Skeletal muscle satellite cell (primary cell): ENCODE data around the gene FYTTD1.

Experiments
- H3K27me3 ChIP-seq: 2 replicates; pipeline ENCODE4 v1.7.0; 2013; ENCODE audit warnings: low read length; ENCODE audit not compliant: control insufficient read depth, insufficient read depth
- H3K36me3 ChIP-seq: 2 replicates; pipeline ENCODE4 v1.7.0; 2013; ENCODE audit warnings: mild to moderate bottlenecking, control low read depth, low read length; ENCODE audit not compliant: insufficient read depth
- H3K4me1 ChIP-seq: 2 replicates; pipeline ENCODE4 v1.7.0; 2013; ENCODE audit warnings: low read length; ENCODE audit not compliant: control insufficient read depth, insufficient read depth
- H3K4me2 ChIP-seq: 2 replicates; pipeline ENCODE4 v1.7.0; 2013; ENCODE audit warnings: mild to moderate bottlenecking, low read length
- H3K4me3 ChIP-seq: 2 replicates; pipeline ENCODE4 v1.7.0; 2013; ENCODE audit warnings: low read length
- H3K9ac ChIP-seq: 2 replicates; pipeline ENCODE4 v1.7.0; 2013; ENCODE audit warnings: mild to moderate bottlenecking, low read depth, low read length, moderate library complexity
- H3K9me3 ChIP-seq: replicated peaks from 2 replicates; pipeline ENCODE4 v1.7.0; 2013; ENCODE audit warnings: mild to moderate bottlenecking, control low read depth, low read length

The FYTTD1 gene

GRCh38 chr3:197758512-197758911 lies 8.8 kb downstream of the FYTTD1 start:
- Histone ChIP-seq H3K36me3 (peaks cover 27% of the 10 kb centered on the region), H3K27me3 (no peaks in the 10 kb centered on the region), H3K9me3 (no peaks in the 10 kb centered on the region), H3K4me3 (no peak overlapping the region), H3K9ac (no peak overlapping the region), H3K4me2 (no peak overlapping the region), H3K4me1 (no peaks in the 10 kb centered on the region)

GRCh38 chr3:197761784-197762183 lies 12.1 kb downstream of the FYTTD1 start:
- H3K4me1 ChIP-seq = no peaks in the 10 kb centered on the region
- no peak overlapping the region for H3K4me3 ChIP-seq
- no peak overlapping the region for H3K9ac ChIP-seq
- H3K27me3 ChIP-seq = no peaks in the 10 kb centered on the region
- no peaks in the 10 kb centered on the region for H3K9me3 ChIP-seq
- peaks cover 34% of the 10 kb centered on the region for H3K36me3 ChIP-seq
- no peak overlapping the region for H3K4me2 ChIP-seq

GRCh38 chr3:197775317-197775716 lies 25.6 kb downstream of the FYTTD1 start:
- Histone ChIP-seq H3K36me3 (peaks cover 75% of the 10 kb centered on the region), H3K9me3 (no peaks in the 10 kb centered on the region), H3K27me3 (no peaks in the 10 kb centered on the region), H3K9ac (no peak overlapping the region), H3K4me1 (no peaks in the 10 kb centered on the region), H3K4me3 (no peak overlapping the region), H3K4me2 (no peak overlapping the region)

GRCh38 chr3:197782230-197782629 lies 32.5 kb downstream of the FYTTD1 start:
- no peaks in the 10 kb centered on the region for H3K27me3 ChIP-seq
- H3K36me3 ChIP-seq = peaks cover 65% of the 10 kb centered on the region
- H3K4me3 ChIP-seq = no peak overlapping the region
- no peak overlapping the region for H3K4me2 ChIP-seq
- no peak overlapping the region for H3K9ac ChIP-seq
- H3K9me3 ChIP-seq = no peaks in the 10 kb centered on the region
- H3K4me1 ChIP-seq = no peaks in the 10 kb centered on the region

- peaks cover 52% of the 10 kb centered on the region for H3K36me3 ChIP-seq
- H3K4me3 ChIP-seq = no peak overlapping the region
- no peaks in the 10 kb centered on the region for H3K27me3 ChIP-seq
- H3K4me1 ChIP-seq = no peaks in the 10 kb centered on the region
- H3K9ac ChIP-seq = no peak overlapping the region
- H3K9me3 ChIP-seq = no peaks in the 10 kb centered on the region
- no peak overlapping the region for H3K4me2 ChIP-seq
Observed at GRCh38 chr3:197784019-197784585, 34.4 kb downstream of the FYTTD1 start.

GRCh38 chr3:197787412-197787811 lies 37.7 kb downstream of the FYTTD1 start:
- Histone ChIP-seq H3K4me3 (no peak overlapping the region), H3K4me1 (no peaks in the 10 kb centered on the region), H3K9me3 (no peaks in the 10 kb centered on the region), H3K9ac (no peak overlapping the region), H3K4me2 (no peak overlapping the region), H3K36me3 (peaks cover 28% of the 10 kb centered on the region), H3K27me3 (no peaks in the 10 kb centered on the region)

GRCh38 chr3:197789309-197789708 lies 39.6 kb downstream of the FYTTD1 start:
- Histone ChIP-seq H3K9me3 (no peaks in the 10 kb centered on the region), H3K4me2 (no peak overlapping the region), H3K36me3 (peaks cover 12% of the 10 kb centered on the region), H3K9ac (no peak overlapping the region), H3K27me3 (no peaks in the 10 kb centered on the region), H3K4me3 (no peak overlapping the region), H3K4me1 (peaks cover 12% of the 10 kb centered on the region)

- Histone ChIP-seq H3K27me3 (no peaks in the 10 kb centered on the region), H3K9me3 (no peaks in the 10 kb centered on the region), H3K4me1 (peaks cover 18% of the 10 kb centered on the region), H3K36me3 (peaks cover 9% of the 10 kb centered on the region), H3K4me2 (peak overlapping the region; percentile 81), H3K9ac (peak overlapping the region; percentile 96), H3K4me3 (peak overlapping the region; percentile 88)
Observed at GRCh38 chr3:197790033-197790432, 40.4 kb downstream of the FYTTD1 start.

- H3K9ac ChIP-seq = peak within 1 kb of the TSS; percentile 96
- peaks cover 7% of the 10 kb centered on the region for H3K36me3 ChIP-seq
- H3K4me1 ChIP-seq = peaks cover 31% of the 10 kb centered on the region
- no peaks in the 10 kb centered on the region for H3K9me3 ChIP-seq
- H3K4me2 ChIP-seq = peak within 1 kb of the TSS; percentile 81
- H3K4me3 ChIP-seq = peak within 1 kb of the TSS; percentile 88
- H3K27me3 ChIP-seq = no peaks in the 10 kb centered on the region
Observed at GRCh38 chr3:197791113-197791891, 41.6 kb downstream of the FYTTD1 start, which contains the start of gene LRCH3. Gene LRCH3 (plus strand): TSS chr3:197791254. CDS start chr3:197791279, 25 bp downstream.

GRCh38 chr3:197791892-197792647 lies 42.4 kb downstream of the FYTTD1 start:
- H3K4me1 ChIP-seq = peaks cover 32% of the 10 kb centered on the region
- peak overlapping the region; percentile 81 for H3K4me2 ChIP-seq
- H3K4me3 ChIP-seq = peak overlapping the region; percentile 88
- peak overlapping the region; percentile 96 for H3K9ac ChIP-seq
- H3K9me3 ChIP-seq = no peaks in the 10 kb centered on the region
- no peaks in the 10 kb centered on the region for H3K27me3 ChIP-seq
- peaks cover 7% of the 10 kb centered on the region for H3K36me3 ChIP-seq

GRCh38 chr3:197793247-197793646 lies 43.6 kb downstream of the FYTTD1 start:
- Histone ChIP-seq H3K4me1 (peaks cover 32% of the 10 kb centered on the region), H3K27me3 (no peaks in the 10 kb centered on the region), H3K4me3 (peak overlapping the region; percentile 4), H3K36me3 (no peaks in the 10 kb centered on the region), H3K4me2 (peak overlapping the region; percentile 57), H3K9ac (no peak overlapping the region), H3K9me3 (no peaks in the 10 kb centered on the region)
